Esophagus muscularis mucosa (tissue), 4 donors: ENCODE data around the gene KLK2.

Experiments
- EP300 ChIP-seq: sonication (generic); formaldehyde crosslinking; IDR thresholded peaks from one replicate; pipeline ENCODE4 v1.6.1; 2017; ENCODE audit warnings: antibody characterized with exemption
- POLR2A ChIP-seq: fragments of 450-650 bp; IDR thresholded peaks from one replicate; pipeline ENCODE4 v1.6.1; 2017; ENCODE audit warnings: antibody characterized with exemption, moderate library complexity, mild to moderate bottlenecking, low read depth
- TF ChIP-seq, protein P1 (sequence below), 3 experiments: fragments of 200-600 bp in 2 of 3; fragments of 450-650 bp in 1 of 3; sonication (generic) in 2 of 3; IDR thresholded peaks; one replicate each; pipeline ENCODE4 v1.5.1; 2017 to 2019; ENCODE audit warnings: antibody characterized with exemption in 3 of 3, mild to moderate bottlenecking in 2 of 3, moderate library complexity in 1 of 3

DNA sequence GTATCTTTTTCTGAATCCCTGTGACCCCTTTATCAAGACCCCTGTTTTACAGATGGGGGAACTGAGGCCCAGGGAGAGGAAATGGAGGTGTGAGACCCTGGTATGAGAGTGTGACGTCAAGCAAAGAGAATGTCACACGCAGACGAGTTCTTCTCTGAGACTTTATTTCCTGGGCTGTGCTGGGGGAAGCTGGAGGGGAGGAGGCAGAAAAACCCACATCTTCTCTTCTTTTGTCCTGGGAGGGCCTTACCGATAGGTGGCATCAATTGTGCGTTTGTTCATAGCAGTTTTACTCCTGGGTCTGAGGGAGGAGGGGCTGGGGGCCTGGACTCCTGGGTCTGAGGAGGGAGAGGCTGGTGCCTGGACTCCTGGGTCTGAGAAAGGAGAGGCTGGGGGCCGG is 35.0 kb upstream of the KLK2 start:
- TF ChIP-seq, protein P1, sequence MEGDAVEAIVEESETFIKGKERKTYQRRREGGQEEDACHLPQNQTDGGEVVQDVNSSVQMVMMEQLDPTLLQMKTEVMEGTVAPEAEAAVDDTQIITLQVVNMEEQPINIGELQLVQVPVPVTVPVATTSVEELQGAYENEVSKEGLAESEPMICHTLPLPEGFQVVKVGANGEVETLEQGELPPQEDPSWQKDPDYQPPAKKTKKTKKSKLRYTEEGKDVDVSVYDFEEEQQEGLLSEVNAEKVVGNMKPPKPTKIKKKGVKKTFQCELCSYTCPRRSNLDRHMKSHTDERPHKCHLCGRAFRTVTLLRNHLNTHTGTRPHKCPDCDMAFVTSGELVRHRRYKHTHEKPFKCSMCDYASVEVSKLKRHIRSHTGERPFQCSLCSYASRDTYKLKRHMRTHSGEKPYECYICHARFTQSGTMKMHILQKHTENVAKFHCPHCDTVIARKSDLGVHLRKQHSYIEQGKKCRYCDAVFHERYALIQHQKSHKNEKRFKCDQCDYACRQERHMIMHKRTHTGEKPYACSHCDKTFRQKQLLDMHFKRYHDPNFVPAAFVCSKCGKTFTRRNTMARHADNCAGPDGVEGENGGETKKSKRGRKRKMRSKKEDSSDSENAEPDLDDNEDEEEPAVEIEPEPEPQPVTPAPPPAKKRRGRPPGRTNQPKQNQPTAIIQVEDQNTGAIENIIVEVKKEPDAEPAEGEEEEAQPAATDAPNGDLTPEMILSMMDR (IDR thresholded peaks at IDR 0.05): no peak
- TF ChIP-seq POLR2A (no peak), EP300 (no peak)
